SU-DHL-6 (cell line): ENCODE data around the gene APC2.

Source experiments
- CTCF ChIP-seq: fragments of 200-600 bp; sonication (generic); IDR thresholded peaks from one replicate; pipeline ENCODE4 v1.5.1; 2017; ENCODE audit warnings: antibody characterized with exemption, mild to moderate bottlenecking, low read length, moderate library complexity; ENCODE audit not compliant: insufficient read depth, poor library complexity, severe bottlenecking
- EZH2phosphoT487 ChIP-seq: fragments of 200-600 bp; sonication (generic), shearing (Covaris generic); conservative IDR thresholded peaks from 2 replicates; pipeline ENCODE4 v1.6.1; 2018; ENCODE audit warnings: mild to moderate bottlenecking, antibody characterized with exemption, low read length, moderate library complexity, mixed read lengths

GRCh38 chr19:1475751-1476437 lies 26.0 kb downstream of the APC2 start:
- TF ChIP-seq CTCF (no peak), EZH2phosphoT487 (no peak)
